ENCODE measurements around the gene RPAP2.
"Not testable (repeated sequence)": the region's sequence is repeated elsewhere in the genome, so short reads cannot be mapped to it uniquely, and the experiment has no call there.

The RPAP2 gene

DNA sequence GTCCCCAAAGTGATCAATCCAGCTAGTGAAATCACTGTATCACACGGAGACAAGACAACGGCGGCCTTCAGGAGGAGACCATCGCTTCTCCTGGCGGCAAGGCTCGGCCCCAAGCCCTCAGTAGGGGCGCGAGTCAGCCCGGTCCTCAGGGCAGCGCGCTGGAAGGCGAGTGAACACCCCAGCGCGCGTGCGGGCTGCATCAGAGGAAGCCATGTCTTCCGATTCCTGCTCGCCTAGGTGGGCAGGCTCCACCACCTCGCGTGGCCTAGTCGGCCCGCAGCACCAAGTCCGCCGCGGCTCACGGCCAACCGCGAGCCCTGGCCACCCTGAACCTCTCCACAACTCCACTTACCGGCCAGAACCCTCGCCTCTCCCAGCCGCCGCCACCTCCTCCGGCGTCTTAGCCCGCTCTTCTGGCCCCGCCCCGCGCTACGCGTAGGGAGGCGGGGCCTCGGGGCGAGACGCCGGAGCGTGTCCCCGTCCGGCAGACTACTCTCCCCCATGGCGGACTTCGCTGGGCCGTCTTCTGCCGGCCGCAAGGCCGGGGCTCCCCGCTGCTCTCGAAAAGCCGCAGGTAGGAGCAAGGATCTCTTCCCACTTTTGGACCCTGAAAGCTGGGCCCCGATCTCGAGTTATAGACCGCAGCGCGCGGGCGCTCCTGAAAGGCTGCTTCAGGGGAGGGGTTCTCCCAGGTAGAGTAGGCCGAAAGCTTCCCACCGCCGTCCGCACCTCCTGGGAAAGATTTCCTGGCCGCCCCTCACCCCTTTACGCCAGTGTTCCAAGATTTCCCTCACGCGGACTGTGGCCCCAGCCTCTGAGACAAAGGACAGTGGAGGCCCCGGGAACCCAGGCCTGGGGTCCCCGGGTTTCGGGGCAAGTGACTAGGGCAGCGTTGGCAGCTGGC is at the start of gene RPAP2, which contains the start of gene GLMN:
RPAP2 (plus strand) TSS at position 487 of the 904 bp plus-strand sequence; CDS start at position 502, 15 bp downstream.
GLMN (minus strand) TSS at position 415 of the 904 bp plus-strand sequence. CDS start 988 bp downstream, outside the sequence.
- DNase-seq, result peak; percentile 67 to 71

DNA sequence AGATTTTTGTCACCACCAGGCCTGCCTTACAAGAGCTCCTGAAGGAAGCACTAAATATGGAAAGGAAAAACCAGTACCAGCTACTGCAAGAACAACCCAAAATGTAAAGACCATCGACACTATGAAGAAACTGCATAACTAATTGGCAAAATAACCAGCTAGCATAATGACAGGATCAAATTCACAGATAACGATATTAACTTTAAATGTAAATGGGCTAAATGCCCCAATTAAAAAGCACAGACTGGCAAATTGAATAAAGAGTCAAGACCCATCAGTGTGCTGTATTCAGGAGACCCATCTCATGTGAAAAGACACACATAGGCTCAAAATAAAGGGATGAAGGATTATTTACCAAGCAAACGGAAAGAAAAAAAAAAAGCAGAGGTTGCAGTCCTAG is 44.1 kb upstream of the RPAP2 start:
- not testable (repeated sequence) for DNase-seq

DNA sequence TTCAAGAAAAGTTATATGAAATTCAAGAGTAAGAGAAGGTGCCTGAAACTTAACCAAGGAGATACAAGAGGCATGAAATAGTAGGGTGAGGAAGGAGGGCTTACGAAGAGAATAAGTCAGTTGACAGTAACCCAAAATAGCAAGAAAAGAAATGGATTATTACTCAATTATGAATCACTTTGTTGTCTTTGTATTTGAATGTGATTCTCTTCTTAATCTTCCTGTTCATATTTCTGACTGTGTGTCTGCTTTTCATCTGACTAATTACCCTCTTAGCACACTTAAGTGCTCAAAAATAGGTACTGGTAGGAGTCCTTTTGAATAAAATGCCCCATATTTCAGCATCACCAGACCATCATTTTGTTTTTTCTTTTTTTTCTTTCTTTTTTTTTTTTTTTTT is 39.5 kb upstream of the RPAP2 start:
- DNase-seq, result no peak

- no peak for DNase-seq
Observed at GRCh38 chr1:92262516-92262915, 36.3 kb upstream of the RPAP2 start.

- no peak for DNase-seq
Observed at GRCh38 chr1:92273039-92273438, 25.8 kb upstream of the RPAP2 start.

GRCh38 chr1:92274939-92275338 is 23.9 kb upstream of the RPAP2 start:
- no peak for DNase-seq

DNA sequence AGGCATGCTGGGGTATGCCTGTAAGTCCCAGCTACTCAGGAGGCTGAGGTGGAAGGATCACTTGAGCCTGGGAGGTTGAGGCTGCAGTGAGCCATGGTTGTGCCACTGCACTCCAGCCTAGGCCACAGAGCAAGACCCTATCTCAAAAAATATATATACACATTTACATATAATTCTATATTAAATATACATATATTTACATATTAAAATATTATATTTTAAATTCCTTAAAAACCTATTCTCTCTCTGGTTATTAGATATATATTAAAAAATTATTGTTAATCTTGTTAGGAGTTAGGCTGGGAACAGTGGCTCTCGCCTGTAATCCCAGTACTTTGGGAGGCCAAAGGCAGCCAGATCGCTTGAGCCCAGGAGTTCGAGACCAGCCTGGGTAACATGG is 22.8 kb upstream of the RPAP2 start:
- no peak for DNase-seq

GRCh38 chr1:92277105-92277723 is 21.6 kb upstream of the RPAP2 start:
- DNase-seq, result no peak

DNA sequence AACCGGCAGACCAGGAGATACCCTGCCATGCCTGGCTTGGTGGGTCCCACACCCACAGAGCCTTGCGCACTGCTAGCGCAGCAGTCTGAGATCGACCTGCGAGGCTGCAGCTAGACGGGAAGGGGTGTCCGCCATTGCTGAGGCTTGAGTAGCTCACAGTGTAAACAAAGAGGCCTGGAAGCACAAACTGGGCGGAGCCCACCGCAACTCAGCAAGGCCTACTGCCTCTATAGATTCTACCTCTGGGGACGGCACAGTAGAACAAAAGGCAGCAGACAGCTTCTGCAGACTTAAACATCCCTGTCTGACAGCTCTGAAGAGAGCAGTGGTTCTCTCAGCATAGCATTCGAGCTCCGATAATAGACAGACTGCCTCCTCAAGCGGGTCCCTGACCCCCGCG is 19.1 kb upstream of the RPAP2 start:
- DNase-seq, result not testable (repeated sequence)

DNA sequence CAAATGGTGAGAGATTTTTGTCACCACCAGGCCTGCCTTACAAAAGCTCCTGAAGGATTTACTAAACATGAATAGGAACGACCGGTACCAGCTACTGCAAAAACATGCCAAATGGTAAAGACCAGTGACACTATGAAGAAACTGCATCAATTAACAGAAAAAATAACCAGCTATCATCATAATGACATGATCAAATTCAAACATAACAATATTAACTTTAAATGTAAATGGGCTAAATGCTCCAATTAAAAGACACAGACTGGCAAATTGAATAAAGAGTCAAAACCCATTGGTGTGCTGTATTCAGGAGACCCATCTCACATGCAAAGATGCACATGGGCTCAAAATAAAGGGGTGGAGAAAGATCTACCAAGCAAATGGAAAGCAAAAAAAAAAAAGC is 17.4 kb upstream of the RPAP2 start:
- not testable (repeated sequence) for DNase-seq

DNA sequence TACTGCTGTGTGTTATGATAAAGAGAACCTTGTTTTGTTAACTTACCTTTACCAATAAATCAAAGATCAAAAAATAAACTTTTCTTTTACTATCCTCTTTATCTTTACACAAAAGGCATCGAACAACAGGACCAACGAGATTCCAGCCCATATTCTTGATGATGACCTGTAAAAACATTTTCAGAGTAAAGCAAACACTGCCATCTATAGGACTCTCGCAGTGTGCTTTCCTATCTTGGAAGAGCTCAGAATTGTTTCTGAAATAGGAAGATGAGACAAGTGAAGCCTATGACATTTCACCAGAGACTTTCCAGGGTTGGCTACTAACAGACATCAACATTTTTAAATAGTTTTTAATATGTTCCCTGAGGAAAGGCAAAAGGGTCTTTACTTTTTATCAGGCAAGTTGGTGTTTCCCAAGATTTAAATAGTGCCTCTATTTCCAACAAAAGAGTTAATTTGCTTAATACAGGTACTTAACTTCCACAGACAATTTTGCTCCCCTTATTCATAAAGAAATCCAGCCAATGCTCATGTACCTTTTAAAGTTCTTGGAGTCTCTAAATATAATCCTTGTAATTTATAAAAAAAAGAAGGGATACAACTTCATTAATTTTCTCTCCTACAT is 7.4 kb upstream of the RPAP2 start:
- DNase-seq, result peak in 1 of 2 donors; percentile 20

DNA sequence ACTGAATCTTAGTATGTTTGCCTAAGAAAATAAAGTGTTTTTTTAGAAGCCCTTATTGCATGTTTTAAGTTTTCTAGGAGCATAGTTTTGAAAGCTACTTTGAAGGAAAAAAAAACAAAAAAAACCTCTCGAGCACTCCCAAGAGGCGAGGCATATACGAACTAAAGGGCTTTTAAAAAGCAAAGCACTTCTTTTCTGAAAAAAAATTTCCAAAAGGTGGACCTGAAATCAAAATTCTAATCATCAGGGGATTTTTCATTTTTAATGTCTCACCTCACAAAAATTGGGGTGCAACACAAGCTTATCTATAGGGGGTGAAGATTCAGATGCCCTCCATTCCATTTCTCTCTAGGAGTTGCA is 666 bp upstream of the RPAP2 start:
- DNase-seq, result no peak

DNA sequence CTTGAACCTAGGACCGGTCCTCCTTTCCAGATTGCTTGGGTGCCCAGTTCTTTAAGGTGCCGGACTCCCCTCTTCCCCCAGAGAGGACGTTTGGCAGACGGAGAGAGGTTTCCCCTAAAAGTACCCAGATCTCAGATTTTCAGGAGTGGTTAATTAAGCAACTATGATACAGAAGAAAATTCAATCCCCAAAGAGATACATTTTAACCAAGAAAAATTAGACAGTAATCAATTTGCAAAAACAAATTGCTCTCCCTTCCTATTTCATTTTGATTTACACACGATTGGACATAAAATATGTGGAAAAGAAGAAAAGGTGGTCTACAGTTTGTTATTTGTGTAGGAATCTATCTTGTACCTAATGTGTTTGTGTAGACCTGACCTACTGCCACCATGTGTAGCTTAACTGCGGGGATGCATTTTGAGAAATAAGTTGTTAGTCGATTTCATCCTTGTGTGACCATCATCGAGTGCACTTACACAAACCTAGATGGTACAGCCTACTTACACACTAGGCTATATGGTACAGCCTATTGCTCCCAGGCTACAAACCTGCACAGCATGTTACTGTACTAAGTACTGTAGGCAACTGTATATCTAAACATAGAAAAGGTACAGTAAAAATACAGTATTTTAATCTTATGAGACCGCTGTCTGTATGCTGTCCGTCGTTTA is 755 bp downstream of the RPAP2 start:
- no peak for DNase-seq

DNA sequence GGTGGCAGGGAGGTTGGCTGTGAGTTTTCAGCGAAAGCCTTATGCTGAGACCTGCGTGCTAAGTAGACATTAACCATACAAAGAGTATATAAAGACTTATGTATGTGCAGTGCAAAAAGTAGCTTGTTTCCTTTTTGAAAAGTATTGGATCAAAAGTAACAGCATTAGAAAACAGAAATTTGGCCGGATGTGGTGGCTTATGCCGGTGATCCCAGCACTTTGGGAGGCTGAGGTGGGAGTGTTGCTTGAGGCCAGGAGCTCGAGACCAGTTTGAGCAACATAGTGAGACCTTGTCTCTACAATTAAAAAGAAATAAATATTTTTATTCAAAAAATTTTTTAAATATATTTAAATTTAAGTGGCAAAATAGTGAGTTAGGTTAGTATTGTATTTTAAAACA is 2.2 kb downstream of the RPAP2 start:
- no peak for DNase-seq

- DNase-seq, result no peak
Observed at GRCh38 chr1:92306020-92306419, 7.2 kb downstream of the RPAP2 start.

- no peak for DNase-seq
Observed at GRCh38 chr1:92307980-92308379, 9.1 kb downstream of the RPAP2 start.

GRCh38 chr1:92310185-92310597 is 11.3 kb downstream of the RPAP2 start:
- DNase-seq, result peak in 1 of 2 donors; percentile 56

GRCh38 chr1:92314024-92314423 is 15.2 kb downstream of the RPAP2 start:
- DNase-seq, result no peak

- DNase-seq, result no peak
Observed at GRCh38 chr1:92315766-92316599, 17.1 kb downstream of the RPAP2 start.

- DNase-seq, result peak in 1 of 2 donors; percentile 36
Observed at GRCh38 chr1:92317836-92318493, 19.1 kb downstream of the RPAP2 start.

Measured in bone marrow (tissue), 2 donors.